ENCODE results near the gene NRM.

GRCh38 chr6:30705620-30706019, 14.8 kb upstream of the NRM start:
- TF ChIP-seq GATA2 (IDR thresholded peaks at IDR 0.05; ENCODE audit: low read depth, low read length) (no peak), GATA3 (IDR thresholded peaks at IDR 0.05; ENCODE audit: low read depth, low read length) (no peak)
